D721Med (cell line): ENCODE data around the gene APLF.

Experiments
- DNase-seq: peaks from one replicate; pipeline ENCODE4 v3.0.0; 2011; ENCODE audit warnings: low spot score; ENCODE audit not compliant: insufficient read length
- FAIRE-seq: peaks from 2 replicates; lab custom pipeline; 2011; peaks lifted over from hg19 to GRCh38; lab: Jason Lieb, UNC
- TF ChIP-seq, protein P1 (sequence below): IDR thresholded peaks from 2 replicates; pipeline ENCODE4 v1.5.1; 2012; ENCODE audit warnings: mild to moderate bottlenecking, control low read depth; ENCODE audit not compliant: insufficient read depth; ENCODE audit errors: missing control alignments

The APLF gene

DNA sequence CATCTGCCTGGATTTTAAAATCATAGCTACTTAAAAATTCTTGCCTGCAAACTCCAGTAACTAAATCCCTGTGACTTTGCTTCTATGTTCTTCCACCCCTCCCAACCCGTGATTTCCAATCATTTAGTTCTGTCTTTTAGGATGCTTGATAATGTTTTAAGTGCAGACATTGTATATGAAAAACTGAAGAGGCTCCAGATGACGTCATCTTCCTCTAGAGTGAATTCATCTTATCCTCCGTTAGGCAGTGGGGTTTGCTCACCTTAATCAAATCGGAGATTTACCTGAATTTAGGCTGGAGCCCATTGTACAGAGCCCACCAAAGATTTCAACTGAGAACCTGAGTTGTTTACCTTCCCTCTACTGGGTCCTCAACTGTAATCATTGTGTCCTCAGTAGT is 11.2 kb upstream of the APLF start:
- TF ChIP-seq, protein P1, sequence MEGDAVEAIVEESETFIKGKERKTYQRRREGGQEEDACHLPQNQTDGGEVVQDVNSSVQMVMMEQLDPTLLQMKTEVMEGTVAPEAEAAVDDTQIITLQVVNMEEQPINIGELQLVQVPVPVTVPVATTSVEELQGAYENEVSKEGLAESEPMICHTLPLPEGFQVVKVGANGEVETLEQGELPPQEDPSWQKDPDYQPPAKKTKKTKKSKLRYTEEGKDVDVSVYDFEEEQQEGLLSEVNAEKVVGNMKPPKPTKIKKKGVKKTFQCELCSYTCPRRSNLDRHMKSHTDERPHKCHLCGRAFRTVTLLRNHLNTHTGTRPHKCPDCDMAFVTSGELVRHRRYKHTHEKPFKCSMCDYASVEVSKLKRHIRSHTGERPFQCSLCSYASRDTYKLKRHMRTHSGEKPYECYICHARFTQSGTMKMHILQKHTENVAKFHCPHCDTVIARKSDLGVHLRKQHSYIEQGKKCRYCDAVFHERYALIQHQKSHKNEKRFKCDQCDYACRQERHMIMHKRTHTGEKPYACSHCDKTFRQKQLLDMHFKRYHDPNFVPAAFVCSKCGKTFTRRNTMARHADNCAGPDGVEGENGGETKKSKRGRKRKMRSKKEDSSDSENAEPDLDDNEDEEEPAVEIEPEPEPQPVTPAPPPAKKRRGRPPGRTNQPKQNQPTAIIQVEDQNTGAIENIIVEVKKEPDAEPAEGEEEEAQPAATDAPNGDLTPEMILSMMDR: no peak
- FAIRE-seq: no peak
- DNase-seq: no peak

DNA sequence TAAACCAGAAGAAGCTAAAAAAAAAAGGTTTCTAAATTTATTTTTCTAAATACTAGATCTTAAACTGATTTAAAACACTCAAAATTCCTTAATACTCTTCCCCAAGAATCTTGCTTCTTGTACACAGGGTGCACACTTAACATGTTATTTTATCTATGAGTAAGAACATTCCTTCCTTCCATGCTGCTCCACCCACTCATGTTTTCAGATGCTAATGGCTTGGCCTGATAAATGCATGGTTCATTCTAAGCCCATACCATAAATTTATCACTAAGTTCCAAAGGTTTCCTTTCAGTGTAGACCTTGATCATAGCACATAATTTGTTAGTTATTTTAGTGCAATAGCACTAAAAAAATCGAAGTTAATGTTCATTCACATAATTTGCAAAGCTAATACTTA is 8.4 kb upstream of the APLF start:
- TF ChIP-seq, protein P1: no peak
- FAIRE-seq (no peak), DNase-seq (no peak)

DNA sequence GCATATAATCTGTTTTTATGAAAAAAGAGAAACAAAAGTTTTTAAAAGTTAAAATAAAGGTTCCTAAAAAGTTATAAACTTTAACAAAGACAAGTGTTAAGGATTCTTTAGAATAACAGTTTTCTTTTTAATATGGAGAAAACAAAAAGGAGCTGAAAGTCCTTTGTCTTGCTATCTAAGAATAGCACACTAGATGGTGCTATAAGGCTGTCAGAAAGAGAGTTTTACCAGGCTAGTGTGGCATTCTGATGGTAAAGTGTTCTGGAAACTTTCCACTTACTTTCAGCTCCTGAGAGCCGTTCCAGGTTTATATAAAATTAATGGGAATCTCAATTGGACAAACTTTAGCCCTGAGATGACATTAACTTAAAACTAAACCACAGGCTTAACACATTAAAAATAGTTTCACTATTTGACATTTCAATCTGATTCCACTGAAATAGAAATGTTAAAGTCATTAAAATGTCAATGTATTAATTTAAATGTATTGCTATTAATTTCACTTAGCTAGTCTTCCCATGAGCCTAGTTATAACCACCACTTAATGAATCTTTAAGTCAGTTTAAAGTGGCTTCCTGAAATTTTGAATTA is 4.0 kb upstream of the APLF start:
- no peak for DNase-seq
- TF ChIP-seq, protein P1: peak; percentile 78
- FAIRE-seq: no peak

DNA sequence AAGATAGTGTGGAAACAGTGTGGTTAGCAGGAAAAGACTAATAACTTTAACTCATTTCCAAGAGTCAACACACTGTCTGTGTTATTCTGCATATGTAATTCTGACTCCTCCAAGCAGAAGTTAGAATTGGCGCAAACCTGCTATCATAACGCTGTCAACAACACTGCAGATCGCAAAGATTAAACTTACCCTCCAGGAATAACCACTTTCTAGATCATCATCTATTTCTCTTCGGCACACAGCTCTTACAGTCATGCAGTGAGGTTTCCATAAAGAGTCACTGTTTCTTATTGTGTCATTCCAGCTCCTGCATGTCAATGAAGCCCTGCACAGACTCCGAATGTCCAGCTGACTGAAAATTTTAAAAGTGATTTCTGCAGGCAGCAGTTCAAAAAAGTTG is 2.7 kb upstream of the APLF start:
- TF ChIP-seq, protein P1: no peak
- no peak for DNase-seq

DNA sequence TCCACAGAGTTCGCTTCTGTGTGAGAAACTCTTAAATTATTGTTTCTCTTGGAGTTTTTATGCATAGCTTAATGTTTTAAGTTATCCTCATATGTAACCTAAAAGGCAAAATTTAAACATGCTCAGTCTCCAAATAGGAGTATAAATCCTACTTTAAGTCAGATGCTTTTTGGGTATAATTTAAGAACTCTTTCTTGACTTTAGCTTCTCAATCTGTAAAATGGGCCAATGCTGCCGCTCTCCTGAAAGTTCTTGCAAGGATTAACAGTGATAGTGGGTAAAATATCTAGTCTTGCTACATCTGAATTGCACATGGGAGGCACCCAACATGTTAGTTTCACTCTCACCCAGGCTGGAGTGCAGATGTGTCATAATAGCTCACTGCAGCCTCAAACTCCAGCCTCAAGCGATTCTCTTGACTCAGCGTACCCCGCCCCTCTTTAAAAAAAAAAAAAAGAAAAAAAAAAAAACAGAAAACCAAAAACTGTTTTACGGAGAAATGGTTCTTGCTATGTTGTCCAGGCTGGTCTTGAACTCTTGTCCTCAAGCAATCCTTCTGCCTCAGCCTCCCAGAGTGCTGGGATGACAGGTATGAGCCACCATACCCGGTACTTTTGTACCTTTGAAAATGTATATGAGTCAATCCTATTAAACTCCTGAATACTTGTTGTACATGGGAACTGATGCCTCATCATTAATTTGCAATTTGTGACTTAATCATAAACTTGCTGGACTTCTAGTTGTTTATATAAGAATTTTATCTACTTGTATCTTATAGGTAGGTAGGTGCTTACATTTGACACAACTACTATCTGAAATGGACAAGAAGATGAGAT is 2.1 kb upstream of the APLF start:
- TF ChIP-seq, protein P1: no peak
- DNase-seq (no peak), FAIRE-seq (no peak)

More for the DNA sequence above, 2.7 kb upstream of the APLF start:
- no peak for FAIRE-seq

DNA sequence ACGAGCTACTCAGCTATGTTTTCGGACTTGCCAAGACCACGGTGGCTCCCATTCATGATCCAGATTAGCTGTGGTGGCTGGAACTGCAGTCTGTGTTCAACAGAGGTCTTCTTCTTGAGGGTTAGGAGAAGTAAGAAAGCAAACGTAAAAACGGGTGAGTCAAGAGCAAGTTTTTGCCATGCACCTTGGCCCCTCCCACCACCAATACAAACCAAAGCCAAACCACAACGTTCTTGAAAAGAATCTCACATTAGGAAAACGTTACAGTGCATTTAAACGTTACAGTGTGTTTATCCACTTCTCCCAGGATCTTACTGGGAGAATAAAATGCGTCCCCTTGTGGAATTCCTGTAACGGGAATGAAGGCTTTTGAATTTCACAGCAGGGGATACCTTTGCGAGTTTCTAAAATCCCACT is 1.0 kb upstream of the APLF start:
- DNase-seq (no peak), FAIRE-seq (no peak)
- TF ChIP-seq, protein P1: no peak

DNA sequence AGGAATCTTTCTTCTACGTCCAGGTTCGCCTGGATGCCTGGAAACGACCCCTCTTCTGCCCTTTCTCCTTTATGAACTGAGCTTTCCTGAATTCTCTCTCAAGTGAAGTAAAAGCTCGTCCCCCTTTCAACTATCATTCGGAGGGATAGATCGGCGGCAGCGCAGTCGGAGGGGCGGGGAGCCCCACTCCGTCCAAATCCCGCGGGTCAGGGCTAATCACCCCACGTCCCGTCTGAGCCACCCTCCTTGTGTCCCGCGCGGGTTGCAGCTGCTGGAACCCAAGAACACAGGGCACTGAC is 658 bp upstream of the APLF start:
- TF ChIP-seq, protein P1: no peak
- FAIRE-seq: no peak
- DNase-seq: no peak
